ENCODE data around the gene ILKAP.

Gene ILKAP

DNA sequence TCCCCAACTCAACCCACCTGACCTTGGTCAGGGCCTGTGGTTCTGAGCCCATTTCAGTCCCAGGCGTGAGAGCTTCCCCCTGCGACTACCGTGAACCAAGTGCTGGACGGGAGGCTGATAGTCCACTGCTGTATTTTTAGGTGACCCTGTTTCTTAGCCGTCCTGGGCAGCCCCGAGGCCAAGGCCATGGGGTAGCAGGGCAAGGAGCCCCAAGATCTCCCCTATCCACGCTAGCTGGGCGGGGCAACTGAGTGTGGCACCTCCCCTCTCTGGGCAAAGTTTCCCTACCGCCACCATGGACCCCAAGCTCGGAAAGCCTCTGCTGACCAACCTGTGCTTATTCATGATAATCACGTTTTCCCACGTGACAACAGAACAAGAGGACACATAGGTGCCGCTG, 65.6 kb downstream of the ILKAP start:
- DNase-seq (ENCODE audit: low read depth): no peak

DNA sequence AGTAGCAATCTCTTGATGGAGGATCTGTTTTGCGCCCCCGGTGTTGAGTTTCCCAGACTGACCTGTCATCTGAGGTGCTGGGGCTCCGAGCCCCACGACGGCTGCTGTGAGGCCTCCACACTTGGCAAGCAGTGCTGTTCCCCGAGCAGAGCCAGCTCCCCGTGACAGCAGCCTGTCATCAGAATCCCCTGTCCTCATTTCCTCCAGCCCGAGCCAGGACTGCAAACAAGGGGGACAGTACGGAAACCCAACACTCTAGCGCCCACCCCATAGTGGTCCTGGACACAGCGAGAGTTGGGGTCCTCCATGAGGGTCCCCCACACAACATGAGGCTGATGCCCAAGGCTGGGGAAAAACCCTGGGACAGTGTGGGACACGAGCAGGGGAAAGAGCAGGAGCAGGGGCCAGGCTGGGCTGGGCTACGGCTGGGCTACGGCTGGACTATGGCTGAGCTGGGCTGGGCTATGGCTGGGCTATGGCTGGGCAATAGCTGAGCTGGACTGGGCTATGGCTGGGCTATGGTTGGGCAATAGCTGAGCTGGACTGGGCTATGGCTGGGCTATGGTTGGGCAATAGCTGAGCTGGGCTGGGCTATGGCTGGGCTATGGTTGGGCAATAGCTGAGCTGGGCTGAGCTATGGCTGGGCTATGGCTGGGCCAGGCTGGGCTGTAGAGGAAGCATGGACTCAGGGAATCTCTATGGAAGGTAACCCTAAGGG, 66.5 kb downstream of the ILKAP start:
- no peak for DNase-seq (ENCODE audit: low read depth)

DNA sequence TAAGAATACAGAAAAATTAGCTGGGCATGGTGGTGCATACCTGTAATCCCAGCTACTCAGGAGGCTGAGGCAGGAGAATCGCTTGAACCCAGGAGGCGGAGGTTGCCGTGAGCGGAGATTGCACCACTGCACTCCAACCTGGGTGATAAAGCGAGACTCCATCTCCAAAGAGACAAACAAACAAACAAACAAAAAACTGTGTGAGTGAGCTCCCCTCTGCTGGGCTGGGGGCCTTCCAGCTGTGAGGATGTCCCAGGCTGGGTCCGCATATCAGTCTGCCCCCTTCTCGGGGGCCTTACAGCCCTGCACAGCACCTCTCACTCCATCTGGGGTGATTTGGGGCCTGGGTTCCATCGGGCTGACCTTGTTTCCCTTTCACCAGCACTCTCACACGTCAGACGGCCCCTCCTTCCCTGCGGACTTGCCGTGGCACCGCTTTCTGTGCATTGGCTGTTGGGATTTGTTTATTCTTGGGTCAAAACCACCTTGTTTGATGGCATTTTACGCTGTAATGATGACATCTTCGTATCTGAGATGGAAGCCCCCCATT, 67.8 kb downstream of the ILKAP start:
- DNase-seq (ENCODE audit: low read depth): no peak

DNA sequence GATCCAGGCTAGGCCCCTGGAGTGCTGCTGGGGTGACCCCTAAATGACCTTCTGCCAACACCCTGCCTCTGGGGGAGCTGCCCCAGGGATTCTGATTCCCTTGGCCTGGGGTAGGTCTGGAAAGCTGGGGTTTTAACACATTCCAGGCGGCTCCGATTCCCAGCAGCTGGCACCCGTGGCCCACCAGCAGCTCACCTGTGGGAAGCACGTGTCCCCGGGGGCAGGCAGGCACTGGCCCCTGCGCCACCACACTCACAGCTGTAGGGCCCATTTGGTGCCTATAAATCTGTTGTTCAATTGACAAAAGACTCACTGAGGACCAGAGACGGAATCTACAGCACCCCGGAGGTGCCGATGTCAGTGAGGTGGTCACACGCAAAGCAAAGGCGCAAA, 69.1 kb downstream of the ILKAP start:
- no peak for DNase-seq (ENCODE audit: low read depth)

DNA sequence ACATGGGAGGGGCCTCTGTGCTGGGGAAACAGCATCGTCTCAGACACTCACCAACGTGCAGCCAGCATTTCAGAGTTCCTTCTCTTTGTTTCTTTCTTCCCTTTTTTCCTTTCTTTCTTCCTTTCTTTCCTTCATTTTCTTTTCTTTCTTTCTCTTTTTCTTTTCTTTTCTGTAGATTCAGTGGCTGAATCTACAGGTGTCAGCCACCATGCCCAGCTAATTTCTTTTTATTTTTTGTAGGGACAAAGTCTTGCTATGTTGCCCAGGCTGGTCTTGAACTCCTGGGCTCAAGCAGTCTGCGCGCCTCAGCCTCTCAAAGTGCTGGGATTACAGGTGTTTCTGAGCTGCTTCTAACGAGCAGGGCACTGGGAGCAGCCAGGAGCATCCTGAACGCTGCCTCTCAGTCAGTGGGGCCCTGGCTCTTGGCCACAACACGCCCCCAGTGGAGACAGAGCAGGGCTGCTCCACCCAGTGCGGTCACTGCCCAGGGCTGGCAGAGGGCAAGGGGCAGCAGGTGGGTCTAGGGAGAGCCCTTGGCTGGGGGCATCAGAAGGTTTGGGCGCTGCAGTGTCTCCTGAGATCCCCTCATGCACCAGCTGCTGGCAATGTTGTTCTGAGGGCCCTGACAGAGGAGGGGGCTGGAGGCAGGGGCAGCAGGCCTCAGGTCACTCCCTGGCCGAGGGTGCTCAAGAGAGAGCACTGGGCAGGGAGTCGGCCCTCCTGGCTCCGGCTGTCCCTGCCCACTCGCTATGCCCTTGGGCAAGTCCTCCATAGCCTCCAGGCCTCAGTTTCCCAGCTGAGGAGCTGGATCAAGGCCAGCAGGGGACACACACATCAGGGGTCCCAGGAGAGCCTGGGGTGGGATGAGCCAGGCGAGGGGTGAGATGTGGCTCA, 69.7 kb downstream of the ILKAP start:
- DNase-seq (ENCODE audit: low read depth): no peak

DNA sequence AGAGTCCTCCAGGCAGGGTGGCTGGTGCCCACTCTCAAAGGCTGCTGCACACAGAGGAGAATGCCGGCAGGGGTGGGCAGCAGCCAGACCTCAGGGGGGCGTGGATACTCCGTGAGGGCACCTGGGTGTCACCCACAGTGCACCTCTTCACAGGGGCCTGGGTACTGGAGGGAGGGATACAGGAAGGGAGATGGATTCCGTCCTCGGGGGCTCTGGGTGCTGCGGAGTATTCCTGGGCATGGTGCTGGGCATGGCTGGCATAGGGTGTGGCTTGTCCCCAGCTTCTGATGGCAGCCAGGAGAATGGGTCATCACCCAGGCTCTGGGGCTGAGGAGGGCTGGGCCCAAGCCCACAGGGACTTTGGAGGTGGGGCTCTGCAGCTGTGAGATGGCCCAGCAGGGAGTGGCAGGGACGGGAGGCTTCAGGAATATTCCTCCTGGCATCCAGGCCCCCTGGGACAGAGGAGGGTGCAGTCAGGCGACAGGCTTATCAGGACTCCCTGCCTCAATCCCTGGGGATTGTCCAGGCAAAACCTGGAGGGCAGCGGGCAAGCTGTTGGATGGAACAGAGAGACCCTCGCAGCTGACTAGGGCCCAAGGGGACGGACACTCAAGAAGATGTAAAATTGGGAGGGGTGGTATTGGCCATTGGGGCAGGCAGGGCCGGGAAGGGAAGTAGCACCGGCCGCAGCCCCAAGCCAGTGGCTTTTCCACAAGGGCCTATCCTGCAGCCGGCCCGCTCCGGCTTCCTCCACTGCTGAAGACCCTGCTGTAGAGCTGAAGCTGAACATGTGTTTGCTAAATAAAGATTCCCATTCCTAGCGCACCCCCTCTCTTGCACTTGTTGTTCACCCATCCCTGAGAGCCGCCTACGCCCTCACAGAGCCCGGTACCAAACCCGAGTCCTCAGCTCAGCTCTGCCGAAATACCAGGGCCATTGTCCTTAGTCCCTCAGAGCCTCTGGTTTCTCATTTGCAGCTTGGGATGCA, 70.7 kb downstream of the ILKAP start:
- DNase-seq (ENCODE audit: low read depth): no peak

DNA sequence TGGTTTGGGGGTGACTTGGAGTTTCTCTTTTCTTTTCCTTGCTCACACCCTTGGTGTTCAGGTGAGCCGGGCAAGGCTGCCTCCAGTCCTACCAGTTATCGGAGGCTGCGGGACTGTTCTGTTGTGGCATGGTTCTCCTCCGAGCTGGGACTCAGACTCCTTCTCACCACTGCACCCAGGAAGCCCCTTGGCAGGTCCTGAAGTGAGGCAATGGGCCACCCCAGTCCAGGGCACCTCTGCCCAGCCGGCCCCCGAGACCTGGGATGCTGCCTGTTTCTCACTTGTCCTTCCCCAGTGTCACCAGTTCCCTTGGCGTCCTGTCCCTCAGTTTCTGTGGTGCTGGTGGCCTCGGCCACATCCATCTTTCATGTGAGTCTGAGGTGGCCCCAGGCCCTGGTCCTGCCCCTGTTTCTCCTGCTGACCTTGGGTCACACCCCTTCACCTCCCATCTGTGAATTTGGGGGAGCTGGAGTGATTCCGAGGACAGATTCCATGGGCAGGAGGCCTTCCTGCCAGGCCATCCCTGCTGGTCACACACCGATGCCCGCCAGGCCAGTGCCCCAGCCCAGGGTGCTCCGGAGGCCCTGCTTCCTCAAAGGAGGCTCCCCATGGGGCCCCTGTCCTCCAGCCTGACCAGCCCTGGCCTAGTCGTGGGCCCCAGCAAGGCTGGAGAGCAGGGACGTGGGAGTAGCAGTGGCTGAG, 71.6 kb downstream of the ILKAP start:
- no peak for DNase-seq (ENCODE audit: low read depth)

DNA sequence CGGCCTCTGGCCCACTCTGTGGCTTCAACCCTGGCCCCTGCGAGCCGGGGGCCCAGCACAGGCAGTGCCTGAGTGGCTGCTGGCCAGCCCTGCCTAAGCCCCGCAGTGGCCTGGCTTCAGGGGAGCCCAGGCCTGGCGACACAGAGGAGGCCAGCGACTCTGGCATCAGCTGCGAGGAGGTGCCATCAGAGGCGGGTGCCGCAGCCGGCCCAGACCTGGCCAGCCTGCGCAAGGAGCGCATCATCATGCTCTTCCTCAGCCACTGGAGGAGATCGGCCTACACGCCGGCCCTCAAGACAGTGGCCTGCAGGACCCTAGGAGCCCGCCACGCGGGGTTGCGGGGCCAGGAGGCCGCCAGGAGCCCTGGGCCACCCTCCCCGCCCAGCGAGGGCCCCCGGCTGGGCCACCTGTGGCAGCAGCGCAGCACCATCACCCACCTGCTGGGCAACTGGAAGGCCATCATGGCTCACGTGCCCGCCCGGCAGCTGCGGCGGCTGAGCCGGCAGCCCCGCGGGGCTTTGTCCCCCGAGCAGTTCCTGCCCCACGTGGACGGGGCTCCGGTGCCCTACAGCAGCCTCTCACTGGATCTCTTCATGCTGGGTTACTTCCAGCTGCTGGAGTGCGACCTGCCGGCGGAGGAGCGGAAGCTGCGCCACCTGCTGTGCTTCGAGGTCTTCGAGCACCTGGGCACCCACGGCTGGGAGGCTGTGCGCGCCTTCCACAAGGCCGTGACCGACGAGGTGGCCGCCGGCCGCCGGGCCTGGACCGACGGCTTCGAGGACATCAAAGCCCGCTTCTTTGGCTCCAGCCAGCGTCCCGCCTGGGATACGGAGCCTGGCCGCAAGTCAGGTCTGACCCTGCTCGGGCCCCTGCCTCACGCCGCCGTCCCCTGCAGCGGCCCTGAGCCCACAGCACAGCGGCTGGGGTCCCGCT, 72.5 kb downstream of the ILKAP start:
- DNase-seq (ENCODE audit: low read depth): no peak

DNA sequence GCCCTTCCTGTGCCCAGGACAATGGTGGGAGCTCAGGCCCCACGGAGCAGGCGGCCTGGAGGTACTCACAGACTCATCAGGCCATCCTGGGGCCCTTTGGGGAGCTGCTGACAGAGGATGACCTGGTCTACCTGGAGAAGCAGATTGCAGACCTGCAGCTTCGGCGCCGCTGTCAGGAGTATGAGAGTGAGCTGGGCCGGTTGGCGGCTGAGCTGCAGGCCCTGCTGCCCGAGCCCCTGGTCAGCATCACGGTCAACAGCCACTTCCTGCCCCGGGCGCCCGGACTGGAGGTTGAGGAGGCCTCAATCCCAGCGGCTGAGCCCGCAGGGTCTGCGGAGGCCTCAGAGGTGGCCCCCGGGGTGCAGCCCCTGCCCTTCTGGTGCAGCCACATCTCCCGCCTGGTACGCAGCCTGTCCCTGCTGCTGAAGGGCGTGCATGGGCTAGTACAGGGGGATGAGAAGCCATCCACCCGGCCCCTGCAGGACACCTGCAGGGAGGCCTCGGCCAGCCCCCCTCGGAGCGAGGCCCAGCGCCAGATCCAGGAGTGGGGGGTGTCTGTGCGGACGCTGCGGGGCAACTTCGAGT, 73.3 kb downstream of the ILKAP start:
- DNase-seq (ENCODE audit: low read depth): no peak

DNA sequence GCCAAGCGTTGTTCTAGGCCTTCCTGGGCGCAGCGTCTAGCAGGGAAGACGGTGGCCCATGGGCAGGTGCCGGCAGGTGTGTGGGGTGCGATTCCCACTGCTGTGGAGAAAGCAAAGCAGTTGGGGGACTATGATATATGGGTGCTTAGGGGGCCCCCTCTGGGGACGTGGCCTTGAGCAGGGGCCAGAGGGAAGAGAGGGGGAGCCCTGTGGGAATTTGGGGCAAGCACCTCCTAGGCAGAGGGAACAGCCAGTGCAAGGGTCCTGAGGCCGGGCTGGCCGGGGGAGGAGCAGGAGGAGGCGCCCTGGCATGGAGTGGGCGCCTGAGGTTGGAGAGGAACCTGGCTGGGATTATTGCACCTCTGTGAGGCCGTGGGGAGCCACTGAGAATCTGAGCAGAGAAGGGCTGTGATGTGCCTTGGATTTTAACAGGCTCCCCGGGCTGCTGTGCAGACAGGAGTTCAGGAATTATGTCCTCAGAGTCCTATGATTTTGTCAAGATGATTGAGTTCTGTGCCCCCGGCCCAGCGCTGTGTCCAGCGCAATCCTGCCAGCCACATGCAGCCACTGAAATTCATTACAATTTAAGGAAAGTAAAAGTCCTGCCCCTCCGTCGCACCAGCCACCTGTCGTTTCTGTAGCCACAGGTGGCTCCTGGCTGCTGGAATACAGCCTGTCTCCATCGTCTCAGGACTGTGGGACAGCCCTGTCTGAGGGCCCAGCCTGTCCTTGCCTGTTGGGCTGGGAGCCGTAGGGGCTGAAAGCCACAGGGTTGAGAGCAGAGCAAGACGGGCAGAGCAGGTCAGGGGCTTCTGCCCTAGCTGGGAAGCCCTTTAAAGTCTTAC, 74.1 kb downstream of the ILKAP start:
- no peak for DNase-seq (ENCODE audit: low read depth)

DNA sequence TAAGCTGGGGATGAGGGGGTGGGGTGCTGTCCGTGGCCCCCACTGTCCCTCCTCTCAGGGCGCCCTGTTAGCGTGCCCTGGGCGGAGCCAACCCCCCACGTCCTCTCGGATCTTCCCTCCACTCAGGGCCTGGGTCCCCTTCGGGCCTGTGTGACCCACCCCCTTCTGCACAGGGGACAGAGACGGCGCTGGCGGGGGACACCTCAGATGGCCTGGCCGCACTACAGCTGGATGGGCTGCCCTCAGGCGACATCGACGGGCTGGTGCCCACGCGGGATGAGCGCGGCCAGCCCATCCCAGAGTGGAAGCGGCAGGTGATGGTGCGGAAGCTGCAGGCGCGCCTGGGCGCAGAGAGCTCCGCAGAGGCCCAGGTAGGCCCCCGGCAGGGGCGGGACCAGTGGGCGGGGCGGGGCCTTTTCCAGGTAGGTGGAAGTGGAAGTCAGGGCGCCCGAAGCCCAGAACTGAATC, 74.9 kb downstream of the ILKAP start:
- DNase-seq (ENCODE audit: low read depth): no peak

DNA sequence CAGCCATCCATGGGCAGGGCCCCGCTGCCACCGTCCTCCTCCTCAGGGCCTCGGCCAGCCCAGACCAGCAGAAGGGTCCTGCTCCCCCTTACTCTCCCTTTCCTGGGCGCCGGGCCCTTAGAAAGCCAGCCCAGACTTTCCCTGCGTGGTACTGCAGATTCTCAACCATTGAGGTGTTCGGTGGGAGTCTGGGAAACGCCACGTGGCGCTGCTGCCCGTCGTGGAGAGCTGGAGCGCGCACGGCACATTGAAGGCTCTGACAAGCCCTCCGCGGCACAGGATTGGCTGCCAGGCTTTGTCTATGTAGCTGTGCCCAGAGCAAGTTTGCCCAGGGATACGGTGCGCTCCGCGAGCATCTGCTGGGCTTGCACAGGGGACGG, 75.4 kb downstream of the ILKAP start:
- no peak for DNase-seq (ENCODE audit: low read depth)

DNA sequence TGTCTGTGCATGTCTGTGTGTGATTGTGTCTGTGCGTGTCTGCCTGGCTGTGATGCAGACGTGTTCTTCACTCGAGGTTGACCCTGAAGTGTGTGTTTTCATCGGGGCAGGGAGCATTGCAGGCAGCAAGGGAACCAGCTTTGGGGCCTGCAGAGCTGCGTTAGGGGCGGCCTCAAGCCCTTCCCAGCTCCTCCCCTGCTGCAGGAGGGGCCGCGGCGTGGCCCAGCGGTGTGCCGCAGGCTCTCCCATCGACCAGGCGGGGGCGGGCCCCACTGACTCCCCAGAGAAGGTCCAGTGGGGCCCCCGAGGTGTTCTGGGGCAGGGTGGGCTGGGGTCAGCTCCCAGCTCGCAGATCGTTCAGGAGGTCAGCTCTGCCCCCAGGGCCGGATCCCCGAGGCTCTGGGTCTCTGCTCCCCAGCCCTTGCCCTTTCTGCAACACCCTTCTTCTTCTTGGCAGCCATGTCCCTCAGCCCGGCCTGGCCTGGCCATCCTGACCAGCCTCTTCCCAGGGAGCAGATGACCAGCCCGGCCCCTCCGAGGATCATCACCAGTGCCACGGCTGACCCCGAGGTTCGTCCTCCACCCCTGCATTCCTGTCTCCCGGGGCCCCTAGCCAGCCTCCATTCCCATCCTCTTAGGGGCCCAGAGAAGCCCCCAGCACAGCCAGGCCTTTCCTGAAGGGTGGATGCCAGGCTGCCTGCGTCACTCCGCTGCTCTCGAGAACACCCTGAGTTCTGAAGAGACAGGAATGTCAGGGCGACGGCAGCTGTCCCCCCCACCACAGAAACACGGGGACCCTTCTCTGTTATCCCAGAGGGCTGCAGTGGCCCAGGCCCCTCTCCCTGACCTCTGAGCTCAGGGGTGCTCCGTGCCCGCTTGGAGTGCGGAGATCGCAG, 76.1 kb downstream of the ILKAP start:
- DNase-seq (ENCODE audit: low read depth): no peak

DNA sequence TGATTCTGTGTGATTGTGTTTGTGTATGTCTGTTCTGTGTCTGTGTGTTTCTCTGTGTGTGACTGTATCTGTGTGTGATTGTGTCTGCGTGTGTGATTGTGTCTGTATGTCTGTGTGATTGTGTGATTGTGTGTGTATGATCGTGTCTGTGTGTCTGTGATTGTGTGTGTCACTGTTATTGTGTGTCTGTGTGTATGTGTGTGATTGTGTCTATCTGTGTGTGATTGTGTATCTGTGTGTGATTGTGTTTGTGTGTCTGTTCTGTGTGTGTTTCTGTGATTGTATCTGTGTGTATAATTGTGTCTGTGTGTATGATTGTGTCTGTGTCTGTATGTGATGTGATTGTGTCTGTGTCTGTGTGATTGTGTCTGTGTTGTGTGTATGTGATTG, 76.7 kb downstream of the ILKAP start:
- no peak for DNase-seq (ENCODE audit: low read depth)

DNA sequence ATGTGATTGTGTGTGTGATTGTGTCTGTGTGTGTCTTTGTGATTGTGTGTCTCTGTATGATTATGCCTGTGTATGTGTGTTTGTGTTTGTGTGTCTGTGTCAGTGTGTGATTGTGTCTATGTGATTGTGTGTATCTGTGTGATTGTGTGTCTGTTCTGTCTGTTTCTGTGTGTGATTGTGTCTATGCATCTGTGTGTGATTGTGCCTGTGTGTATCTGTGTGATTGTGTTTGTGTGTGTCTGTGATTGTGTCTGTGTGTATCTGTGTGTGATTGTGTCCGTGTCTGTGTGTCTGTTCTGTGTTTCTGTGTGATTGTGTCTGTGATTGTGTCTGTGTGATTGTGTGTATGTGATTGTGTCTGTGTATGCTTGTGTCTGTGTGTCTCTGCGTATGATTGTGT, 77.2 kb downstream of the ILKAP start:
- no peak for DNase-seq (ENCODE audit: low read depth)

DNA sequence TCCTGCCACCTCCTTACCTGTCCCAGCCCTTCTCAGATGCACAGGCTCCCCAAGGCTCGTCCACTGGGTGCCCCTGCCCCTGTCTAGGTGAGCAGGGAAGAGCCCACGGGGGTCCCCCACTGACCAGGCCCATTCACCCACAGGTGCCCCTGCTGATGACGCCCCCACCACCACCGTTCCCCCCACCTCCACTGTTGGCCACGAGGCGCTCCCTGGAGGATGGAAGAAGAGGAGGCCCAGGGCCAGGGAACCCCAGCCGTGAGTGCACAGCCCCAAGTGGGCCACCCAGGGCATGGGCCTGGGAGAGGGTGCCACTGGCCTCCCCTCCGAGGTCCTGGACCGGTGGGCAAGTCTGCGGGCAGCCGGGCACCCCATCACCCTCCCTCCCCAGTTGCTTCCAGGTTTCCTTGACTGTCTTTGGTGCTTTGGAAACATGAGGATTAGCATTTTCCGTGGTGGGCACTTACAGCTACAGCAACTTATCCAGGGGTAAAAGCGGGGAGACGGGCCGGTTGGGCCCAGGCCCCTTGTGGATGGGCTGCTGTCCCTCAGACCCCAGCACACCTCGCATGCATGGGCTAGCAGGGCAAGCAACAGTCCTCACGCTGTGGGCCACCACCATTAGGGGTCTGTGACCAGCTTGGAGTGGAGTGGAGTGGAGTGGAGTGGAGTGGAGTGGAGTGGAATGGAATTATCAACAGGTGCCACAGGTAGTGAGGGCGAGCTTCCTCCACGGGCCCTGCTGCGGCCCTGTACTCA, 78.2 kb downstream of the ILKAP start:
- no peak for DNase-seq (ENCODE audit: low read depth)

DNA sequence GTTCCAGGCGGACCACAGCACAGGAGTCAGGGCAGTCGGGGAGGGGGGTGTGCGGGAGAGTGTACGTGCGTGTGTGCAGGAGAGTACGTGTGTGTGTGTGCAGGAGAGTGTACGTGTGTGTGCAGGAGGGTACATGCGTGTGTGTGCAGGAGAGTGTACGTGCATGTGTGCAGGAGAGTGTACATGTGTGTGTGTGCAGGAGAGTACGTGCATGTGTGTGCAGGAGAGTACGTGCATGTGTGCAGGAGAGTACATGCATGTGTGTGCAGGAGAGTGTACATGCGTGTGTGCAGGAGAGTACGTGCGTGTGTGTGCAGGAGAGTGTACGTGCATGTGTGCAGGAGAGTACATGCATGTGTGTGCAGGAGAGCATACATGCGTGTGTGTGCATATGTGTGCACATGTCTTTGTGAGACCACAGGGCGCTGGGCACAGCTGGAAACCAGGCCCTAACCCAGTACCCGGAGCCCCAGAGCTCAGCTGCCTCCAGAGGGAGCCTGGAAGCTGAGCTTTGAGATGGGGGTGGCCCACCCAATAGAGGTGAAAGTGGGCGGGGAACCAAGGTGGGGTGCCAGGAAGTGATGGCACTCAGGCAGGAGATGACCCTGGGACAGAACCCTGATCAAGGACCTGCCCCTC, 78.9 kb downstream of the ILKAP start:
- DNase-seq (ENCODE audit: low read depth): no peak
